ENCODE results near the gene ZNF414. TPM values are rescaled to one million over a fixed set of nuclear protein-coding genes. Genes with fewer than 3 reads are reported as not detected.

The ZNF414 gene
- total and polyA plus RNA-seq, 2 experiments from 2014 or later, result 27.4 to 45.0 TPM

DNA sequence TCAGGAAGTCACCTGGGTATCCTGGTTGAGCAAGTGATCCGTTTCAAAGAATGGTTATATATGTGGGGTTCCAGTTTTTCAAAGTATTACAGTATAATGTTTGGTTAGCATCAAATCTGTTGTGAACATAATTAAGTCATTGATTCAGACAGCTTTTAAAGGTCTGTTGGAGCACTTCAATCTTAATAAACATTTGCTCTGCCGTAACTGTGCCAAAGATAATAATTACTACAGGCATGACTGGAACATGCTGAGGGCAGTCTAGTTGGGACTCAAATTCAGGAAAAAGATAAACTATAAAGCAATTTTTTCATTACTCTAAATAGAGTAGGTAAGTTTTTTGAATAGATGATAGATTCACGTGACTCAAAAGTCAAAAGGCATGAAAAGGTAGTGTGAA lies 45.8 kb downstream of the ZNF414 start (continued):
- TF ChIP-seq, protein P1, sequence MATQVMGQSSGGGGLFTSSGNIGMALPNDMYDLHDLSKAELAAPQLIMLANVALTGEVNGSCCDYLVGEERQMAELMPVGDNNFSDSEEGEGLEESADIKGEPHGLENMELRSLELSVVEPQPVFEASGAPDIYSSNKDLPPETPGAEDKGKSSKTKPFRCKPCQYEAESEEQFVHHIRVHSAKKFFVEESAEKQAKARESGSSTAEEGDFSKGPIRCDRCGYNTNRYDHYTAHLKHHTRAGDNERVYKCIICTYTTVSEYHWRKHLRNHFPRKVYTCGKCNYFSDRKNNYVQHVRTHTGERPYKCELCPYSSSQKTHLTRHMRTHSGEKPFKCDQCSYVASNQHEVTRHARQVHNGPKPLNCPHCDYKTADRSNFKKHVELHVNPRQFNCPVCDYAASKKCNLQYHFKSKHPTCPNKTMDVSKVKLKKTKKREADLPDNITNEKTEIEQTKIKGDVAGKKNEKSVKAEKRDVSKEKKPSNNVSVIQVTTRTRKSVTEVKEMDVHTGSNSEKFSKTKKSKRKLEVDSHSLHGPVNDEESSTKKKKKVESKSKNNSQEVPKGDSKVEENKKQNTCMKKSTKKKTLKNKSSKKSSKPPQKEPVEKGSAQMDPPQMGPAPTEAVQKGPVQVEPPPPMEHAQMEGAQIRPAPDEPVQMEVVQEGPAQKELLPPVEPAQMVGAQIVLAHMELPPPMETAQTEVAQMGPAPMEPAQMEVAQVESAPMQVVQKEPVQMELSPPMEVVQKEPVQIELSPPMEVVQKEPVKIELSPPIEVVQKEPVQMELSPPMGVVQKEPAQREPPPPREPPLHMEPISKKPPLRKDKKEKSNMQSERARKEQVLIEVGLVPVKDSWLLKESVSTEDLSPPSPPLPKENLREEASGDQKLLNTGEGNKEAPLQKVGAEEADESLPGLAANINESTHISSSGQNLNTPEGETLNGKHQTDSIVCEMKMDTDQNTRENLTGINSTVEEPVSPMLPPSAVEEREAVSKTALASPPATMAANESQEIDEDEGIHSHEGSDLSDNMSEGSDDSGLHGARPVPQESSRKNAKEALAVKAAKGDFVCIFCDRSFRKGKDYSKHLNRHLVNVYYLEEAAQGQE (IDR thresholded peaks at IDR 0.05; ENCODE audit: unreplicated experiment), result no peak

GRCh38 chr19:8466018-8466417 lies 47.9 kb downstream of the ZNF414 start:
- Histone ChIP-seq H4K20me1 (replicated peaks; ENCODE audit: insufficient read depth) (peaks cover 79% of the 10 kb centered on the region), H3K79me2 (replicated peaks; ENCODE audit: insufficient read depth) (peaks cover 100% of the 10 kb centered on the region)
- TF ChIP-seq POLR2AphosphoS5 (IDR thresholded peaks at IDR 0.05; ENCODE audit: low read depth), result no peak
- TF ChIP-seq CTCF (conservative IDR thresholded peaks at IDR 0.05; ENCODE audit: low read depth in 2 of 2), result no peak
- TF ChIP-seq EZH2phosphoT487 (IDR thresholded peaks at IDR 0.05; ENCODE audit: unreplicated experiment), result no peak
- TF ChIP-seq ZNF462 (CRISPR knock-in tag; IDR thresholded peaks at IDR 0.05), result no peak
- no peak for TF ChIP-seq NANOG (IDR thresholded peaks at IDR 0.05; ENCODE audit: borderline replicate concordance)
- TF ChIP-seq JUNB (IDR thresholded peaks at IDR 0.05; ENCODE audit: unreplicated experiment), result no peak
- TF ChIP-seq EZH2 (IDR thresholded peaks at IDR 0.05; ENCODE audit: low read depth, unreplicated experiment), result no peak
- no peak for TF ChIP-seq STAT1 (IDR thresholded peaks at IDR 0.05; ENCODE audit: unreplicated experiment)
- TF ChIP-seq CREB1 (CRISPR knock-in tag; IDR thresholded peaks at IDR 0.05; ENCODE audit: low read depth), result no peak
- TF ChIP-seq ZNF114 (CRISPR knock-in tag; IDR thresholded peaks at IDR 0.05), result no peak

More at GRCh38 chr19:8466018-8466417, 47.9 kb downstream of the ZNF414 start:
- ATAC-seq, result no peak
- H3K4me2 ChIP-seq, result no peak overlapping the region
- no peak overlapping the region for H3K27ac ChIP-seq (ENCODE audit: low read depth)
- peaks cover 7% of the 10 kb centered on the region; the same call in 1 of the 2 replicates for H3K4me1 ChIP-seq (ENCODE audit: insufficient read depth)
- no peak for DNase-seq (ENCODE audit: low spot score)
- no peak overlapping the region for H3K27ac Mint-ChIP-seq
- H3F3A ChIP-seq (replicated peaks; ENCODE audit: low read depth), result peaks cover 66% of the 10 kb centered on the region
- peaks cover 19% of the 10 kb centered on the region for H3K4me1 Mint-ChIP-seq
- H3K27me3 ChIP-seq (ENCODE audit: insufficient read depth), result no peaks in the 10 kb centered on the region
- no peaks in the 10 kb centered on the region; the same call in 2 of the 3 replicates for H3K9me3 Mint-ChIP-seq
- peaks cover 16% of the 10 kb centered on the region for H3K27me3 Mint-ChIP-seq (ENCODE audit: insufficient read depth, low read depth, poor library complexity)
- H3K4me3 ChIP-seq, result no peak overlapping the region
- H3K36me3 Mint-ChIP-seq (ENCODE audit: low read depth), result peaks cover 92% of the 10 kb centered on the region
- H2AFZ ChIP-seq, result no peak overlapping the region
- H3K4me3 Mint-ChIP-seq, result no peak overlapping the region; the same call in 2 of the 3 replicates
- H3K36me3 ChIP-seq (ENCODE audit: insufficient read depth), result peaks cover 78% of the 10 kb centered on the region
- no peaks in the 10 kb centered on the region for H3K9me2 ChIP-seq (ENCODE audit: insufficient read depth)
